A549 (cell line): Measurements from ENCODE around the gene SMTNL2. TPM values are rescaled to one million over a fixed set of nuclear protein-coding genes. Genes with fewer than 3 reads are reported as not detected.

Experiments
- ATAC-seq, 2 experiments: fragments of 200-7000 bp in 1 of 2; fragments of >200 bp in 1 of 2; cut with Nextera tagmentation in 1 of 2; cut with Tn5 transposase in 1 of 2; 3 replicates each; pipeline versions ENCODE4 v1.8.0 to v1.9.1; 2018 to 2020; ENCODE audit warnings: mild to moderate bottlenecking in 1 of 2, moderate library complexity in 1 of 2
- CTCF ChIA-PET: fragments of 300-600 bp; sonication (Branson Sonifier 250); formaldehyde crosslinking; extraction: SDS; loops from one replicate; lab custom pipeline; 2021; ENCODE audit warnings: antibody characterized with exemption, inconsistent platforms; lab: Yijun Ruan, JAX
- POLR2A ChIA-PET: fragments of 350-600 bp; formaldehyde crosslinking; extraction: SDS; loops from one replicate; lab custom pipeline; 2021; ENCODE audit warnings: antibody characterized with exemption, inconsistent platforms; lab: Yijun Ruan, JAX
- DNase-seq, 2 experiments: peaks; one replicate each; pipeline versions ENCODE4 v3.0.0 to v3.0.0-alpha.2; 2011 to 2016; ENCODE audit warnings: low read depth in 1 of 2, low spot score in 1 of 2
- FAIRE-seq: peaks from 2 replicates; lab custom pipeline; 2011; peaks lifted over from hg19 to GRCh38; lab: Jason Lieb, UNC
- H3K27ac ChIP-seq, 2 experiments: fragments of >200 bp; sonication (Bioruptor Twin); formaldehyde crosslinking; 3 replicates each; pipeline ENCODE4 v1.5.1; 2016 to 2017
- H3K4me1 ChIP-seq: fragments of >200 bp; sonication (Bioruptor Twin); formaldehyde crosslinking; 3 replicates; pipeline ENCODE4 v1.6.1; 2016
- H3K4me2 ChIP-seq: fragments of >200 bp; sonication (Bioruptor Twin); formaldehyde crosslinking; 3 replicates; pipeline ENCODE4 v1.6.1; 2016
- H3K4me3 ChIP-seq: fragments of >200 bp; sonication (Bioruptor Twin); formaldehyde crosslinking; 3 replicates; pipeline ENCODE4 v1.5.1; 2016
- H3K9me3 ChIP-seq: fragments of >200 bp; sonication (Bioruptor Twin); formaldehyde crosslinking; 3 replicates; pipeline ENCODE4 v1.6.1; 2016
- CBX2 ChIP-seq: fragments of 200-600 bp; sonication (generic); IDR thresholded peaks from 2 replicates; pipeline ENCODE4 v1.6.1; 2016; ENCODE audit warnings: low read depth, mild to moderate bottlenecking, borderline replicate concordance
- CEBPB ChIP-seq, 2 experiments: fragments of >200 bp in 1 of 2; sonication (Bioruptor Twin) in 1 of 2; formaldehyde crosslinking in 1 of 2; IDR thresholded peaks; 2 replicates each; pipeline ENCODE4 v1.6.1; 2012 to 2016
- EHMT2 ChIP-seq: fragments of 200-600 bp; sonication (generic); IDR thresholded peaks from 2 replicates; pipeline ENCODE4 v1.6.1; 2016; ENCODE audit warnings: antibody characterized with exemption, low read depth, mild to moderate bottlenecking, moderate library complexity
- HES2 ChIP-seq: fragments of >200 bp; sonication (Bioruptor Twin); formaldehyde crosslinking; IDR thresholded peaks from 2 replicates; pipeline ENCODE4 v1.6.1; 2016
- HEYL ChIP-seq: fragments of 250-450 bp; sonication (Bioruptor Pico); IDR thresholded peaks from 2 replicates; pipeline ENCODE4 v1.8.0; 2021; ENCODE audit warnings: mild to moderate bottlenecking, moderate library complexity
- HOXB5 ChIP-seq: fragments of 250-450 bp; sonication (Bioruptor Pico); IDR thresholded peaks from 2 replicates; pipeline ENCODE4 v1.5.0; 2020; ENCODE audit warnings: mild to moderate bottlenecking, moderate library complexity
- JUNB ChIP-seq: fragments of >200 bp; sonication (Bioruptor Twin); formaldehyde crosslinking; IDR thresholded peaks from 2 replicates; pipeline ENCODE4 v1.6.1; 2016
- KDM5A ChIP-seq: fragments of 200-600 bp; sonication (generic); IDR thresholded peaks from 2 replicates; pipeline ENCODE4 v1.6.1; 2016; ENCODE audit warnings: antibody characterized with exemption, mild to moderate bottlenecking
- PHF8 ChIP-seq: fragments of 200-600 bp; sonication (generic); IDR thresholded peaks from 2 replicates; pipeline ENCODE4 v1.6.1; 2016; ENCODE audit warnings: low read depth, mild to moderate bottlenecking, antibody characterized with exemption, moderate library complexity, borderline replicate concordance
- POLR2AphosphoS2 ChIP-seq: conservative IDR thresholded peaks from 2 replicates; pipeline ENCODE4 v1.6.1; 2012; ENCODE audit warnings: low read length, improper control_type of control experiment, inconsistent platforms
- RAD21 ChIP-seq, 2 experiments: fragments of >200 bp in 1 of 2; sonication (Bioruptor Twin) in 1 of 2; formaldehyde crosslinking in 1 of 2; IDR thresholded peaks in 1 of 2; conservative IDR thresholded peaks in 1 of 2; 2 replicates in 1 of 2; 3 replicates in 1 of 2; pipeline ENCODE4 v1.6.1; 2012 to 2018; ENCODE audit warnings: inconsistent platforms in 1 of 2
- RCOR1 ChIP-seq: fragments of 150-350 bp; IDR thresholded peaks from 2 replicates; pipeline ENCODE4 v1.6.1; 2014; ENCODE audit warnings: antibody characterized with exemption, low read length, low read depth
- RNF2 ChIP-seq: fragments of 200-600 bp; sonication (generic); IDR thresholded peaks from 2 replicates; pipeline ENCODE4 v1.6.1; 2016; ENCODE audit warnings: low read depth, mild to moderate bottlenecking, antibody characterized with exemption, moderate library complexity, borderline replicate concordance
- SREBF2 ChIP-seq: fragments of 450-650 bp; IDR thresholded peaks from 2 replicates; pipeline ENCODE4 v1.6.1; 2014; ENCODE audit warnings: mild to moderate bottlenecking, moderate library complexity
- WGBS: methylation state at CpG from one replicate; pipeline ENCODE4 v1.1.6; 2017; ENCODE audit errors: missing lambda C conversion rate; 5-methylcytosine and 5-hydroxymethylcytosine counted together
- polyA plus RNA-seq, 4 experiments: library from polyadenylated mRNA; depleted of rRNA in 3 of 4; stranded (reverse); fragments of >200 nt; fragmentation: RNase III in 1 of 4; extraction: RNeasy Plus Mini Kit Qiagen cat#74134 plus additional on column Dnase treatment in 1 of 4; gene quantifications; 2 replicates in 3 of 4; 3 replicates in 1 of 4; pipeline ENCODE4 v1.2.3, GENCODE V29; 2011 to 2017
- TF ChIP-seq, protein P1 (sequence below): IDR thresholded peaks from 2 replicates; pipeline ENCODE4 v1.6.1; 2012

The SMTNL2 gene
- polyA plus RNA-seq, 2 of the 4 experiments (the other 2 are of a cell fraction): 0.05 to 0.06 TPM

DNA sequence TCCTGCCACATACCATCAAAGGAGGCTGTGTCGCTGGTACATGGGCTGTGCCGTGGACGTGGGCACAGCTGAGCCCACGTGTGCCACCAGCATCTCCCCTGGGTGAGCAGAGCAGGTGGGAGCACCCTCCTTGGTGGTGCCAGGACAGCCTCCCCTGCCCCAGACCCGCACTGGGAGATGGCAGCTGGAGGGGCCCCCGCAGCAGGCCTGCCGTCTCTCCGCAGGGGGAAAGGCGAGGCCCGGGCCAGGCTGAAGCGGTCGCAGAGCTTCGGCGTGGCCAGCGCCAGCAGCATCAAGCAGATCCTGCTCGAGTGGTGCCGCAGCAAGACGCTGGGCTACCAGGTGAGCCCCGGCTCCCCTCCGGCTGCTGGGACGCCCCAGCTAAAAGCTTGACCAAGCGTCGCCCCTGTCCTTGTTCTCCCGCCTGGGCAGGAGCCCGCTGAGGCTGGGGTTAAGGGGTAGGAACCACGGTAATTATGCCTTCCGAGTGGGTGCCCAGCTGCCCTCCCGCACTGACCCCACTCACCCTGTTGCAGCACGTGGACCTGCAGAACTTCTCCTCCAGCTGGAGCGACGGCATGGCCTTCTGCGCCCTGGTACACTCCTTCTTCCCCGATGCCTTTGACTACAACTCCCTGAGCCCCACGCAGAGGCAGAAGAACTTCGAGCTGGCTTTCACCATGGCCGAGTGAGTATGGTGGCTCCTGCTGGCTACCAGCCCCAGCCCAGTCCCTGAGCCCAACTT is 12.5 kb downstream of the SMTNL2 start:
- H3K27ac ChIP-seq: no peak overlapping the region
- H3K4me2 ChIP-seq: no peak overlapping the region
- WGBS: 82% methylated on average over 35 of the region's 36 CpGs
- DNase-seq (no peak), FAIRE-seq (no peak), ATAC-seq (no peak)
- POLR2A ChIA-PET: no interaction called here
- CTCF ChIA-PET: interaction anchor here (0.6 to 18.8 kb wide), 10 partner anchors 10 to 62 kb away, joined by 3 to 186 read pairs (median 3); partner anchors contain the start of gene SMTNL2
- H3K9me3 ChIP-seq: no peaks in the 10 kb centered on the region
- no peak for TF ChIP-seq SREBF2
- no peak for TF ChIP-seq POLR2AphosphoS2
- TF ChIP-seq EHMT2: no peak
- TF ChIP-seq PHF8: no peak
- TF ChIP-seq HES2: no peak
- TF ChIP-seq RAD21 (conservative IDR thresholded peaks at IDR 0.05 in 1 of 2, IDR thresholded peaks at IDR 0.05 in 1 of 2): no peak
- TF ChIP-seq HEYL (CRISPR knock-in tag): no peak
- no peak for TF ChIP-seq CEBPB (IDR thresholded peaks at IDR 0.05)
- TF ChIP-seq KDM5A: no peak
- no peak for TF ChIP-seq CBX2
- peaks cover 5% of the 10 kb centered on the region; the same call in 2 of the 3 replicates for H3K4me1 ChIP-seq
- no peak overlapping the region for H3K4me3 ChIP-seq

GRCh38 chr17:4597975-4598374 is 13.6 kb downstream of the SMTNL2 start:
- no peak overlapping the region for H3K4me3 ChIP-seq
- TF ChIP-seq, protein P1, sequence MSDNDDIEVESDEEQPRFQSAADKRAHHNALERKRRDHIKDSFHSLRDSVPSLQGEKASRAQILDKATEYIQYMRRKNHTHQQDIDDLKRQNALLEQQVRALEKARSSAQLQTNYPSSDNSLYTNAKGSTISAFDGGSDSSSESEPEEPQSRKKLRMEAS: no peak
- TF ChIP-seq RNF2: no peak
- TF ChIP-seq RCOR1: no peak
- TF ChIP-seq JUNB: no peak
- ATAC-seq (no peak), DNase-seq (no peak), FAIRE-seq (no peak)
- ChIA-PET POLR2A (interaction anchor here (0.7 kb wide), 1 partner anchor 198 kb away, joined by 3 read pairs; no protein-coding TSS in a partner anchor), CTCF (interaction anchor here (0.7 to 18.8 kb wide), 8 partner anchors 11 to 398 kb away, joined by 3 to 186 read pairs (median 8); no protein-coding TSS in a partner anchor)
- 66% methylated on average over 13 of the region's 13 CpGs for WGBS
- no peak overlapping the region for H3K4me2 ChIP-seq
- no peak overlapping the region for H3K27ac ChIP-seq
- peaks cover 5% of the 10 kb centered on the region; the same call in 1 of the 3 replicates for H3K4me1 ChIP-seq
- H3K9me3 ChIP-seq: no peaks in the 10 kb centered on the region

DNA sequence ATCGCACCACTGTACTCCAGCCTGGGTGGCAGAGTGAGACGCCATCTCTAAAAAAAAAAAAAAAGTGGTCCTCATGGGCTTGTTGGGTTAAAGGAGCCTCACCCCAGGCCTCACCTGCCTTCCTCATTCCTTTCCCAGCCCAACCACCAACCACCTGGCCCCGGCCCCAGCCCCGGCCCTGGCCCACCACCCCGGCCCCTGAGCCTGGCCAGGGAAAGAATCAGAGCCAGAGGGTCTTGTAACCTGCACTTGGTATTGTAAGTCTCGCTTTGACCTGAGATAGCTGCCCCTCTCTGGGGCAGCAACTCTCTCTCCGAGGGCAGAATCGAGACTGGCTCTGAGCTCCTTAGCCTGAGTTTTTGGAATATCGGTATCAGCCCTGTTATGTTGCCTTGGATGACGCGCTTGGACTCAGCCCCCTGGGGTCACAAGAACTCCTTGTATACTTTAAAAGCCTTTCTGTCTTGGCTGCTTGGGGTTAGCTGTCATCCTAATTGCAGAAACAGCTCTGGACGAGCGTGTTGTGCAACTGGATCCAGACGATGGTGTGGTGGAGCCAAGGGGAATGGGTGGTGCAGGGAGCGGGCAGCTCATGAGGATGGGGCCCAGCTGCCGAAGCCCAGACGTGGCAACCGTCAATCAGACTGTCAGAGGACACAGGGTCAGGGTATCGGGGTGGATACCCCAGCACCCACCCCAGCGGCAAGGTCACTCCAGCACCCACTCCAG is 14.6 kb downstream of the SMTNL2 start:
- no peak overlapping the region for H3K4me2 ChIP-seq
- ChIA-PET CTCF (interaction anchor here (0.7 to 18.8 kb wide), 7 partner anchors 11 to 399 kb away, joined by 3 to 186 read pairs (median 13); no protein-coding TSS in a partner anchor), POLR2A (no interaction called here)
- no peak overlapping the region for H3K4me3 ChIP-seq
- H3K4me1 ChIP-seq: peaks cover 5% of the 10 kb centered on the region; the same call in 1 of the 3 replicates
- 70% methylated on average over 17 of the region's 20 CpGs for WGBS
- no peak for DNase-seq
- no peak for TF ChIP-seq HOXB5 (CRISPR knock-in tag)
- H3K9me3 ChIP-seq: no peaks in the 10 kb centered on the region
- no peak for FAIRE-seq
- ATAC-seq: no peak
- H3K27ac ChIP-seq: no peak overlapping the region
